Spleen (tissue), 7 donors: ENCODE data around the gene ZDHHC14.

Source experiments
- POLR2A ChIP-seq, 3 donors: fragments of 450-650 bp; IDR thresholded peaks; one replicate each; pipeline ENCODE4 v1.5.1; 2017; ENCODE audit warnings: antibody characterized with exemption in 3 of 3, mild to moderate bottlenecking in 1 of 3
- TF ChIP-seq, protein P1 (sequence below), 11 experiments: fragments of 200-600 bp in 7 of 11; fragments of 450-650 bp in 4 of 11; sonication (generic) in 4 of 11; IDR thresholded peaks in 8 of 11; conservative IDR thresholded peaks in 3 of 11; 1 replicate in 7 of 11; 2 replicates in 4 of 11; pipeline versions ENCODE4 v1.4.0 to v1.8.0; 2016 to 2021; ENCODE audit warnings: antibody characterized with exemption in 11 of 11, inconsistent platforms in 4 of 11, mild to moderate bottlenecking in 1 of 11
- donor health status: DM: no; HTN: no; CAD: no; lungs with moderate emphysema.
- donor health status: DM: no; HTN: no; CAD: no.
- donor health status: DM: no; HTN: no; CAD: no.

GRCh38 chr6:157443066-157443800 lies 62.2 kb downstream of the ZDHHC14 start:
- TF ChIP-seq POLR2A (IDR thresholded peaks at IDR 0.05), result no peak
- TF ChIP-seq, protein P1, sequence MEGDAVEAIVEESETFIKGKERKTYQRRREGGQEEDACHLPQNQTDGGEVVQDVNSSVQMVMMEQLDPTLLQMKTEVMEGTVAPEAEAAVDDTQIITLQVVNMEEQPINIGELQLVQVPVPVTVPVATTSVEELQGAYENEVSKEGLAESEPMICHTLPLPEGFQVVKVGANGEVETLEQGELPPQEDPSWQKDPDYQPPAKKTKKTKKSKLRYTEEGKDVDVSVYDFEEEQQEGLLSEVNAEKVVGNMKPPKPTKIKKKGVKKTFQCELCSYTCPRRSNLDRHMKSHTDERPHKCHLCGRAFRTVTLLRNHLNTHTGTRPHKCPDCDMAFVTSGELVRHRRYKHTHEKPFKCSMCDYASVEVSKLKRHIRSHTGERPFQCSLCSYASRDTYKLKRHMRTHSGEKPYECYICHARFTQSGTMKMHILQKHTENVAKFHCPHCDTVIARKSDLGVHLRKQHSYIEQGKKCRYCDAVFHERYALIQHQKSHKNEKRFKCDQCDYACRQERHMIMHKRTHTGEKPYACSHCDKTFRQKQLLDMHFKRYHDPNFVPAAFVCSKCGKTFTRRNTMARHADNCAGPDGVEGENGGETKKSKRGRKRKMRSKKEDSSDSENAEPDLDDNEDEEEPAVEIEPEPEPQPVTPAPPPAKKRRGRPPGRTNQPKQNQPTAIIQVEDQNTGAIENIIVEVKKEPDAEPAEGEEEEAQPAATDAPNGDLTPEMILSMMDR (IDR thresholded peaks at IDR 0.05 in 8 of 11, conservative IDR thresholded peaks at IDR 0.05 in 3 of 11), result no peak
